H1 (cell line): Measurements from ENCODE around the gene UGT1A9. TPM values are rescaled to one million over a fixed set of nuclear protein-coding genes. Genes with fewer than 3 reads are reported as not detected.

ENCODE experiments used
- CTCF ChIA-PET: fragments of 300-600 bp; sonication (Branson Sonifier 250); formaldehyde crosslinking; loops from one replicate; lab custom pipeline; 2021; ENCODE audit not compliant: partially characterized antibody; lab: Charles Lee
- POLR2A ChIA-PET: fragments of 300-600 bp; sonication (Branson Sonifier 250); formaldehyde crosslinking; loops from one replicate; lab custom pipeline; 2021; ENCODE audit warnings: inconsistent platforms; ENCODE audit not compliant: partially characterized antibody; lab: Charles Lee
- DNase-seq, 2 experiments: peaks; one replicate each; pipeline versions ENCODE4 v3.0.0 to v3.0.0-alpha.2; 2010 to 2022; ENCODE audit warnings: low spot score in 2 of 2, low read depth in 1 of 2, mixed read lengths in 1 of 2
- FAIRE-seq: peaks from 2 replicates; lab custom pipeline; 2011; peaks lifted over from hg19 to GRCh38; lab: Jason Lieb, UNC
- H2AFZ ChIP-seq: 2 replicates; pipeline ENCODE4 v1.8.1; 2012; ENCODE audit warnings: low read length, inconsistent platforms
- H2AK5ac ChIP-seq: 2 replicates; pipeline ENCODE4 v1.6.1; 2013; ENCODE audit warnings: low read depth, low read length
- H2BK120ac ChIP-seq: replicated peaks from 2 replicates; pipeline ENCODE3; 2013; ENCODE audit warnings: low read depth, low read length, inconsistent platforms
- H2BK12ac ChIP-seq: 2 replicates; pipeline ENCODE4 v1.6.1; 2013; ENCODE audit warnings: low read depth, low read length
- H2BK15ac ChIP-seq: 2 replicates; pipeline ENCODE4 v1.6.1; 2013; ENCODE audit warnings: low read length
- H2BK20ac ChIP-seq: 2 replicates; pipeline ENCODE4 v1.6.1; 2013; ENCODE audit warnings: low read length
- H2BK5ac ChIP-seq: 2 replicates; pipeline ENCODE4 v1.6.1; 2013; ENCODE audit warnings: low read depth, low read length
- H3K14ac ChIP-seq: 2 replicates; pipeline ENCODE4 v1.6.1; 2013; ENCODE audit warnings: inconsistent platforms; ENCODE audit not compliant: insufficient read length
- H3K18ac ChIP-seq: 2 replicates; pipeline ENCODE4 v1.6.1; 2013; ENCODE audit warnings: low read length; ENCODE audit errors: extremely low read depth
- H3K23ac ChIP-seq: 2 replicates; pipeline ENCODE4 v1.6.1; 2013; ENCODE audit warnings: inconsistent platforms; ENCODE audit not compliant: insufficient read length
- H3K23me2 ChIP-seq: 2 replicates; pipeline ENCODE4 v1.6.1; 2013; ENCODE audit warnings: low read depth, low read length
- H3K27ac ChIP-seq: 2 replicates; pipeline ENCODE4 v1.6.1; 2011; ENCODE audit warnings: low read depth, low read length, inconsistent platforms
- H3K27me3 ChIP-seq, 4 experiments: replicated peaks in 1 of 4; 1 replicate in 1 of 4; 2 replicates in 3 of 4; pipeline versions ENCODE4 v1.6.1 to v1.8.1; 2011 to 2013; ENCODE audit warnings: low read length in 3 of 4, mild to moderate bottlenecking in 3 of 4, inconsistent platforms in 2 of 4, mixed read lengths in 2 of 4, moderate library complexity in 1 of 4; ENCODE audit not compliant: control insufficient read depth in 3 of 4, insufficient read depth in 3 of 4; ENCODE audit errors: extremely low read depth in 1 of 4
- H3K36me3 ChIP-seq, 4 experiments: 2 replicates each; pipeline versions ENCODE4 v1.6.1 to v1.8.1; 2011 to 2013; ENCODE audit warnings: mild to moderate bottlenecking in 4 of 4, low read length in 3 of 4, moderate library complexity in 2 of 4, control low read depth in 1 of 4, inconsistent platforms in 1 of 4; ENCODE audit not compliant: insufficient read depth in 4 of 4, control insufficient read depth in 2 of 4
- H3K4ac ChIP-seq: replicated peaks from 2 replicates; pipeline ENCODE3; 2013; ENCODE audit warnings: low read length, low read depth, mixed read lengths, inconsistent platforms; ENCODE audit not compliant: insufficient read length
- H3K4me1 ChIP-seq, 4 experiments: replicated peaks in 1 of 4; 1 replicate in 1 of 4; 2 replicates in 3 of 4; pipeline versions ENCODE4 v1.6.1 to v1.8.1; 2011 to 2013; ENCODE audit warnings: low read length in 3 of 4, inconsistent platforms in 2 of 4, mixed read lengths in 1 of 4; ENCODE audit not compliant: insufficient read depth in 4 of 4, control insufficient read depth in 3 of 4
- H3K4me2 ChIP-seq, 2 experiments: 2 replicates each; pipeline versions ENCODE4 v1.6.1 to v1.8.1; 2011 to 2013; ENCODE audit warnings: low read depth in 2 of 2, low read length in 2 of 2, control low read depth in 1 of 2, inconsistent platforms in 1 of 2, mild to moderate bottlenecking in 1 of 2; ENCODE audit not compliant: insufficient read depth in 1 of 2
- H3K4me3 ChIP-seq, 4 experiments: fragments of 200-600, 300-600 bp in 1 of 4; sonication (generic), shearing (Covaris generic), sonication (Bioruptor Twin) in 1 of 4; 2 replicates each; pipeline versions ENCODE4 v1.5.1 to v1.8.1; 2011 to 2016; ENCODE audit warnings: low read length in 4 of 4, low read depth in 3 of 4, control low read depth in 2 of 4, inconsistent platforms in 2 of 4, mild to moderate bottlenecking in 2 of 4, mixed read lengths in 1 of 4, moderate library complexity in 1 of 4; ENCODE audit not compliant: insufficient read depth in 2 of 4; ENCODE audit errors: extremely low read depth in 1 of 4
- H3K56ac ChIP-seq: replicated peaks from 2 replicates; pipeline ENCODE3; 2013; ENCODE audit warnings: low read depth, mild to moderate bottlenecking, mixed read lengths, low read length, inconsistent platforms; ENCODE audit not compliant: insufficient read length
- H3K79me1 ChIP-seq: 2 replicates; pipeline ENCODE4 v1.6.1; 2013; ENCODE audit warnings: low read depth, low read length, control low read depth
- H3K79me2 ChIP-seq, 2 experiments: 2 replicates each; pipeline versions ENCODE4 v1.6.1 to v1.8.1; 2012 to 2013; ENCODE audit warnings: low read length in 2 of 2, mild to moderate bottlenecking in 2 of 2, inconsistent platforms in 1 of 2; ENCODE audit not compliant: insufficient read depth in 2 of 2, control insufficient read depth in 1 of 2
- H3K9ac ChIP-seq, 4 experiments: replicated peaks in 1 of 4; 1 replicate in 1 of 4; 2 replicates in 3 of 4; pipeline versions ENCODE4 v1.6.1 to v1.8.1; 2011 to 2013; ENCODE audit warnings: low read depth in 3 of 4, low read length in 3 of 4, control low read depth in 2 of 4, mild to moderate bottlenecking in 2 of 4, moderate library complexity in 2 of 4, inconsistent platforms in 1 of 4; ENCODE audit errors: extremely low read depth in 1 of 4
- H3K9me3 ChIP-seq, 2 experiments: 2 replicates each; pipeline versions ENCODE4 v1.6.1 to v1.8.1; 2012 to 2013; ENCODE audit warnings: mild to moderate bottlenecking in 2 of 2, moderate library complexity in 2 of 2, control low read depth in 1 of 2, inconsistent platforms in 1 of 2, low read depth in 1 of 2, low read length in 1 of 2, mixed read lengths in 1 of 2; ENCODE audit not compliant: insufficient read depth in 2 of 2
- H4K20me1 ChIP-seq, 2 experiments: replicated peaks in 1 of 2; 2 replicates each; pipeline versions ENCODE3 to v1.8.1; 2011 to 2013; ENCODE audit warnings: inconsistent platforms in 2 of 2, low read length in 2 of 2, mild to moderate bottlenecking in 1 of 2; ENCODE audit not compliant: insufficient read depth in 2 of 2, control insufficient read depth in 1 of 2
- H4K5ac ChIP-seq: 2 replicates; pipeline ENCODE4 v1.6.1; 2013; ENCODE audit warnings: low read length, low read depth, mixed read lengths, inconsistent platforms; ENCODE audit not compliant: insufficient read length
- H4K8ac ChIP-seq: 2 replicates; pipeline ENCODE4 v1.8.0; 2013; ENCODE audit warnings: mild to moderate bottlenecking, moderate library complexity, low read length, inconsistent platforms; ENCODE audit not compliant: insufficient read depth; ENCODE audit errors: extremely low read depth
- H4K91ac ChIP-seq: replicated peaks from 2 replicates; pipeline ENCODE3; 2013; ENCODE audit warnings: low read length, mixed read lengths, inconsistent platforms; ENCODE audit not compliant: insufficient read length
- CBX5 ChIP-seq: fragments of 300-800, 300-1000 bp; sonication (generic); IDR thresholded peaks from 2 replicates; pipeline ENCODE4 v1.7.1; 2016; ENCODE audit warnings: antibody characterized with exemption, low read length, low read depth
- CHD1 ChIP-seq: IDR thresholded peaks from 2 replicates; pipeline ENCODE4 v1.6.1; 2012; ENCODE audit warnings: low read depth, low read length, improper control_type of control experiment
- POU5F1 ChIP-seq: IDR thresholded peaks from 2 replicates; pipeline ENCODE4 v1.6.1; 2011; ENCODE audit warnings: low read depth, mild to moderate bottlenecking, low read length, moderate library complexity
- SIRT6 ChIP-seq: IDR thresholded peaks from one replicate; pipeline ENCODE4 v1.7.1; 2012; ENCODE audit warnings: low read length, inconsistent platforms
- TCF12 ChIP-seq: IDR thresholded peaks from 2 replicates; pipeline ENCODE4 v1.6.1; 2011; ENCODE audit warnings: low read depth, mild to moderate bottlenecking, low read length
- WGBS, 2 experiments: shearing (Covaris generic) in 1 of 2; methylation state at CpG; one replicate each; pipeline versions ENCODE4 v1.1.6 to v1.1.7; 2013 to 2015; ENCODE audit warnings: low lambda C conversion rate in 2 of 2, mixed read lengths in 2 of 2, inconsistent platforms in 1 of 2, low coverage in 1 of 2, missing lambda C conversion rate in 1 of 2; ENCODE audit not compliant: insufficient replicate concordance in 2 of 2, insufficient coverage in 1 of 2, insufficient read length in 1 of 2; ENCODE audit errors: extremely low coverage in 1 of 2, missing lambda C conversion rate in 1 of 2; 5-methylcytosine and 5-hydroxymethylcytosine counted together
- polyA plus RNA-seq, 7 experiments: library from polyadenylated mRNA; depleted of rRNA in 3 of 7; stranded (reverse) in 5 of 7; unstranded in 2 of 7; fragments of >200 nt in 5 of 7; fragments of 200-250 nt in 2 of 7; gene quantifications; 1 replicate in 5 of 7; 2 replicates in 1 of 7; 4 replicates in 1 of 7; pipeline versions ENCODE4 v1.2.1 to v1.2.3, GENCODE V29; 2011 to 2013; ENCODE audit warnings: missing spikeins in 2 of 7, mixed read lengths in 2 of 7
- total RNA-seq: library from RNA; stranded (reverse); fragmentation: NEBNext Ultra II Directional; extraction: Animal tissue kit (Norgen Biotek cat#: 25700); gene quantifications from 2 replicates; pipeline ENCODE4 v1.2.1, GENCODE V29; 2021
- TF ChIP-seq, protein P1 (sequence below): IDR thresholded peaks from 2 replicates; pipeline ENCODE4 v1.6.1; 2012; ENCODE audit warnings: inconsistent platforms

The UGT1A9 gene
- total and polyA plus RNA-seq, 2 of the 8 experiments (the other 6 are each of a cell fraction or from before 2014, with no cell fraction given), result not detected

DNA sequence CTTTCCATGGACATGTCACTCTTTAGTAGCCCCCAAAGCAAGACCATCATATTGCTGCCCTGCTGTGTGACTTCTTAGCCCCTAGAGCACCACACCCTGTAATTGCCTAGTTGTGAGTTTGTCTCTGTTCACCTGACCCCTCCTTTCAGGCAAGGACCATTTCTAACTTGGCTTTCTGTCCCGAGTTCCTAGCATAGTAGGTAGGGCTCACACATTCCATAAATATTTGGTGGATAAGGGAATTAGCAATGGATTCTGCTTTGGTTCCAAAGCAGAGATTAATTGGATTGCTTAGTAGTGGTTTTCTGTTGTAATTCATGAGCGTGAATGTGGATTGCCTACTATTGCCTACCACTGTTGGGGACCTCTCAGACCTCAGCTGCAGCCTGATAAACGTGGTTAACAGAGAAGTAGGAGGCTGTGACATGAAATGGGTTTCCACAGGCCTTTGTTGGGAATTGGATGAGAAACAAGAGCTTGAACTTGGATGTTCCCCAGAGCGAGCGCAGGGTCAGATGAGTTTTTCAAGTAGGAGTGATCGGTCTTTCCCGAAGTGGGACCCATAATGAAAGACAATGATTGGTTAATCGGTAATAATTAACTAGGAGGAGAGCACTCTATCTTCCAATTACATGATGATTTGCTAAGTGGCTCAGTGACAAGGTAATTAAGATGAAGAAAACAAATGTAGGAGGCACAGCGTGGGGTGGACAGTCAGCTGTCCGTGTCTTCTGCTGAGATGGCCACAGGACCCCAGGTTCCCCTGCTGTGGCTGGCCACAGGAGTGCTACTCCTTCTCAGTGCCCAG lies 75.0 kb downstream of the UGT1A9 start:
- no peaks in the 10 kb centered on the region for H3K23me2 ChIP-seq
- no peak overlapping the region for H3K4ac ChIP-seq
- H3K56ac ChIP-seq, result no peak overlapping the region
- H4K20me1 ChIP-seq, result no peaks in the 10 kb centered on the region
- TF ChIP-seq, protein P1, sequence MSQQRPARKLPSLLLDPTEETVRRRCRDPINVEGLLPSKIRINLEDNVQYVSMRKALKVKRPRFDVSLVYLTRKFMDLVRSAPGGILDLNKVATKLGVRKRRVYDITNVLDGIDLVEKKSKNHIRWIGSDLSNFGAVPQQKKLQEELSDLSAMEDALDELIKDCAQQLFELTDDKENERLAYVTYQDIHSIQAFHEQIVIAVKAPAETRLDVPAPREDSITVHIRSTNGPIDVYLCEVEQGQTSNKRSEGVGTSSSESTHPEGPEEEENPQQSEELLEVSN, result no peak
- TF ChIP-seq CBX5 (no peak), SIRT6 (no peak), CHD1 (no peak), POU5F1 (no peak), TCF12 (no peak)
- H3K4me3 ChIP-seq, result no peak overlapping the region
- no peak overlapping the region for H2AK5ac ChIP-seq
- no peaks in the 10 kb centered on the region for H3K79me1 ChIP-seq
- no peak overlapping the region for H2BK20ac ChIP-seq
- POLR2A ChIA-PET, result no interaction called here
- H3K27me3 ChIP-seq, result no peaks in the 10 kb centered on the region
- H4K8ac ChIP-seq, result no peak overlapping the region
- H3K79me2 ChIP-seq, result no peaks in the 10 kb centered on the region
- H3K23ac ChIP-seq, result no peak overlapping the region
- FAIRE-seq (no peak), DNase-seq (no peak)
- no peak overlapping the region for H3K14ac ChIP-seq
- no peaks in the 10 kb centered on the region for H3K36me3 ChIP-seq
- CTCF ChIA-PET, result interaction anchor here (0.8 kb wide), 1 partner anchor 86 kb away, joined by 4 read pairs; no protein-coding TSS in a partner anchor
- WGBS, 2 experiments, result 93% methylated on average over 10 of the region's 10 CpGs; no CpG with 5 or more reads in 1 of the 2 experiments
- H3K4me1 ChIP-seq, result no peaks in the 10 kb centered on the region
- H3K4me2 ChIP-seq, result no peak overlapping the region
- no peak overlapping the region for H3K9ac ChIP-seq
- peaks cover 17 to 32% of the 10 kb centered on the region in 2 experiments for H3K9me3 ChIP-seq
- H4K5ac ChIP-seq, result no peak overlapping the region
- H2AFZ ChIP-seq, result no peak overlapping the region
- no peak overlapping the region for H4K91ac ChIP-seq
- H3K18ac ChIP-seq, result no peak overlapping the region
- no peak overlapping the region for H2BK5ac ChIP-seq
- no peak overlapping the region for H3K27ac ChIP-seq
- H2BK15ac ChIP-seq, result no peak overlapping the region
- H2BK12ac ChIP-seq, result no peak overlapping the region
- no peak overlapping the region for H2BK120ac ChIP-seq
